NCI-H1694 (cell line): ENCODE measurements around the gene CCDC34.

Experiments used
- DNase-seq: peaks from one replicate; lab custom pipeline; 2025; lab: John Stamatoyannopoulos, UW

CCDC34 gene, protein sequence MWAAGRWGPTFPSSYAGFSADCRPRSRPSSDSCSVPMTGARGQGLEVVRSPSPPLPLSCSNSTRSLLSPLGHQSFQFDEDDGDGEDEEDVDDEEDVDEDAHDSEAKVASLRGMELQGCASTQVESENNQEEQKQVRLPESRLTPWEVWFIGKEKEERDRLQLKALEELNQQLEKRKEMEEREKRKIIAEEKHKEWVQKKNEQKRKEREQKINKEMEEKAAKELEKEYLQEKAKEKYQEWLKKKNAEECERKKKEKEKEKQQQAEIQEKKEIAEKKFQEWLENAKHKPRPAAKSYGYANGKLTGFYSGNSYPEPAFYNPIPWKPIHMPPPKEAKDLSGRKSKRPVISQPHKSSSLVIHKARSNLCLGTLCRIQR

DNA sequence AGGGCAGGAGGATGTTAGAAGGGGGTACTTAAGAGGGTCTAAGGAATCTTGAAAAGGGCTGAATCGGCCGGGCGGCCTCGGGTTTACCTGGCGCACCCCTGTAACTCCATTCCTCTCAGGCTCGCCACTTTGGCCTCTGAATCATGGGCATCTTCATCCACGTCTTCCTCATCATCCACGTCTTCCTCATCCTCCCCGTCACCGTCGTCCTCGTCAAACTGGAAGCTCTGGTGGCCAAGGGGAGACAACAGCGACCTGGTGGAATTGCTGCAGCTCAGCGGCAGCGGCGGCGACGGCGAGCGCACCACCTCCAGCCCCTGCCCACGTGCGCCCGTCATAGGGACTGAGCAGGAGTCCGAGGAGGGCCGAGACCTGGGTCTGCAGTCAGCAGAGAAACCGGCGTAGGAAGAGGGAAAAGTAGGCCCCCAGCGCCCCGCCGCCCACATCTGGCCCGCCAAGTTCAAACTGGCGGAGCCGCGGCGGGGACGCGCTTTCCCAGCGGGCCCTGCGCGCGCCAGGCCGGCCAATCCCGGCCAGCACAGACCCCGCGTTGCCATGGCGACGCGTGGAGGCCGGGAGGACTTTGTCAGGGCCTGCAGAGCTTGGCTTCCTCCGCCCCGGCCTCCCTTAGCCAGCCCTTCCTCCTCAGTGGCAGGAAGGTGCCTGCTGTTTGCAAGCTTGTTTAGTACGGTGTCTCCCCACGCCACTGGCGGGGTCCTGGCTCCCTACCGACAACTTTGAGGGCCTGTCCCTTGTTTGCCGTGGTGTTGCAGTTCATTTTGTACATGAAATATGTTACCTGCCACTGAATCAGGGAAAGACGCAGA lies at the start of gene CCDC34:
Gene CCDC34, minus strand, starts transcription at position 467 of the 827 bp plus-strand sequence. Its CDS starts 21 bp downstream, at position 446.
- DNase-seq, result peak; percentile 67

DNA sequence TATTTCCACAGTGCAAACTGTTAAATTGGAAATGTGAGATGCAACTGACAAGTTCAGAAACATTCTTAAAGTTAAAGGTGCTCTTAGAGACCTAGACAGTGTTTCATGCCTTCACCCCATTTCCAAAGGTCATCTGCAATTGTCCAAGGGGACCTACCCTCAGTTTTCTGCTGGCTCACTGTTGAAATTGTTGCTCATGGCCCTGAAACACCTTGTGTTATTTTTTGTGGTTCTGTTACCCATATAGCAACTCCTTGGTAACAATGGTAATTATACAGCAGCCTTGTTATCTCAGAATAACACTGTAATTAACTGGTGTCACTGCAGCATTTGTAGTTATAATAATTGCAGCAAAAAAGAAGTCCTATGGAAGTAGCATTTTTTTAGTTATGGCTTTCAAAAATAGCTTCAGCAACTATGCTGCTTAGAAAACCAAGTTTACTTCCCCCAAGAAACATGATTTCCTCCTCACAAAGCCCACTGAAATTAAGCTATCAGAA lies 49.2 kb upstream of the CCDC34 start:
- no peak for DNase-seq

DNA sequence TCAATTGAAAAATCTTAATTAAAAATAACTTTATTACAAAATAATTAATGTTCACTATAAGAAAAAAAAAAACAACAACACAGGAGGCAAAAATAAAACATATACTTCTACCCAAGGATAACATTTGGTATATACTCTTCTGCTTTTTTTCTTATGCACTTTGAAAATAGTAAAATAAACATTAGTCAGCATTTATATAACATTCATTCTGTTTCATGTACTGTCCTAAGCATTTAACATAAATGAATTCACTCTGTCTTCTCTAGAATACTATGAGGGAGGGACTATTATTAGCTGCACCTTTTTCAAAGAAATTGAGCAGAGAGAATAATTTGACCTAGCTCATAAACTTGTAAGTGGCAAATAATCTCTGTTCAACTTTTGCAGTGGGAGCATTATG lies 48.3 kb upstream of the CCDC34 start:
- DNase-seq, result no peak

DNA sequence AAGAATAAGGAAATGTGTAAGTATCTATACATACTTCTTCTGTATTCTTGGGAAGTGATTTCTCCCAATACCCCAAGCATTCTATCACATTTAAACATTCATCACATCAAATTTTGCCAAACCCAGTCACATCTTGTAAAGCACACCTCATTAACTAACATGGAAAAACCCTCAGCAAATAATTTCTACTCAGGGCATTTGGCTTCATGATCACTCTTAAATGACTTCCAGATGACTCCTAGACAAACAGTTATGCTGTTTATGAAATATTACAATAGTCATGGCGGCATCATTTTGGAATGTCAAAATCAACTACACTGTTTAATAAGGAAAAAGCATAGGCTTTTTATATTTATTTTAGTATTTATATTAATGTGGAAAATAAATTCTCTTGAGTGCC lies 47.3 kb upstream of the CCDC34 start:
- DNase-seq, result no peak

DNA sequence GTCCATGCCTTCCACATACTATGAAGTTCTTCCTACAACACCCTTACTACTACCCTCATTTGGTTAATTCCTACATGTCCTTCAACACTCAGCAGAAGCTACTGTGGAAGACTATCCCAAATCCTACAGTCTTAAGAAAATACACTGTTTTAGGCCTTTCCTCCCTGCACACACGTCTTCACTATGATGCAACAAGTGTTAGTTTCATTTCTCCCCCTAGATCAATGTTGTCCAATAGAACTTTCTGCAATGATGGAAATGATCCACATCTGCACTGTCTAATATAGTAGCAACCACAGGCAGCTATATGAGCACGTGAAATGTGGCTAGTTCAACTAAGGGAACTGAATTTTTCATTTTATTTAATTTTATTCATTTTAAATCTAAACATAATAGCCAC lies 46.7 kb upstream of the CCDC34 start:
- no peak for DNase-seq

DNA sequence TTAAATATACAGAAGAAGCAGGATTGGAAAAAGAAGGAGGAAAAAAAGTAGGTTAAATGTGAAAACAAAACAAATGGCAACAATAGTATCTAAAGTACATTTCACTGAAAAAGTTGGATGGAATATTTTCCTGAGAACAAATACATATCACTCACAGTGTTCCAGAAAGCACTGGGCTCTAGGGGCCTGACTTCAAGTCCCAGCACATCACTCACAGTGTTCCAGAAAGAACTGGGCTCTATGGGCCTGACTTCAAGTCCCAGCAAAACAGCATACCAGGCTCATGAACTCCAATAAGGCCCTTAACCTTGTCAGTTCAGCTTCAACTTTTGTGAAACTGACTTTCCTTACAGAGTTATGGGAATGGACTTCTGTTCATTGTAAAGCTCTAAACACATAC lies 46.0 kb upstream of the CCDC34 start:
- no peak for DNase-seq

DNA sequence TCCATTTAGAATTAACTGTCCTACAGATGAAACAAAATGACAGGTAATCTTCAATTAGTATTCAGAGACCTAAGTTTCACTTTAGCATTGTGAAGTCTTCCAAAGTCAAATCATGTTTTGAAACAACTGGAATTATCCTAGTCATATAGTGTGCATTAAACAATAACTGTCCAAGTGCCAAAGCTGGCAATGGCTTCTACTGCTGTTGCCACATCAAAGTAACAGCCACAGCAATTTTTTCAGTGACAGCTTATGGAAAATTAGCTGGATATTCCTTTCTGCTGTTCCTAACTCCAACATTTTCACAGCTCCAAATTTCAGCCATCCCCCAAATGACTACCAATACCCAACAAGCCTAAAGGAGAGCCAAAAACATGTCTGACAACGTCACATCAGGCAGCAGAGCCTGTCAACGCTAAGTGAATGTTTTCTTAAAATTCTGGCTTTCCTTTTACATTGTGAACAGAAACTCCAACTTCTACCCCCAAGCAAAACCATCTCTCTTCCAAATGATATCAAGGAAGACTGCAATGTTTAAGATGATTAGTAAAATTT lies 45.3 kb upstream of the CCDC34 start:
- no peak for DNase-seq

DNA sequence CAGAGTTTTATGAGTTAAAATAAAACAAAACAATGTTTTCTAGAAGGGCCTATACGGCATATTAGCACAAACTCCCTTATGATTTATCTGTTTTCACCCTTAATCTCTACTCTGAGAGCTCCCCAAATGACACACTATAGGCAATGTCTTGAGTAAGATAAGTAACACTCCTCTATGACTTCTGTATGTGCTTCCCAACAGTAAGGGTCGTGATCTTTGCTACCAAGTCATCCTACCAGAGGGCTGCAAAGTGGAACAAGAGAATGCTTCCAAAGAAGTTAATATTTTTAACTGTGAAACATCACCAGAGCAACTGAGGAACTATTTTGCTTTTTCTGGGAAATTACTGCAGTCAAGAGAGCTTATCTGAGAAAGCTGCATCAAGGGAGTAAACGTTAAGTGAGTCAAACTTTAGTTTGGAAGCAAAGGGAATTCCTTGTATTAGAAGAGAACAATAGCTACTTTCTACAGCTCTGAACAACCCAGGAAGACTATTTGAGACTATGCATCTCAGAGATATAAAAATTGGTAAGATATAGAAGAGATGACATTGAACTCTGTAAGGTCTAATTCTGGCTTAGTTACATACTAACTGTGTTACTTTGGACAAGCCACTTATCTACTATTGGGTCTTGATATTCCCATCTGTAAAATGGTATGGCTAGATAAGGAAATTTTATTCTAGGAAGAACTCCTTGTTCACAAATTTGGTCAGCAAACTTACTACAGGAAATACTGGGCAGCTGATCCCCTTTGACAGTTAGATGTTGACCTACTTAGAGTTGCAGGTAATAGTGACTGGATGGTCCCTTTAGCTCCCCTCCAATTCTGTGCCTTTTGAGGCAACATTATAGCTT lies 43.7 kb upstream of the CCDC34 start:
- DNase-seq, result no peak

DNA sequence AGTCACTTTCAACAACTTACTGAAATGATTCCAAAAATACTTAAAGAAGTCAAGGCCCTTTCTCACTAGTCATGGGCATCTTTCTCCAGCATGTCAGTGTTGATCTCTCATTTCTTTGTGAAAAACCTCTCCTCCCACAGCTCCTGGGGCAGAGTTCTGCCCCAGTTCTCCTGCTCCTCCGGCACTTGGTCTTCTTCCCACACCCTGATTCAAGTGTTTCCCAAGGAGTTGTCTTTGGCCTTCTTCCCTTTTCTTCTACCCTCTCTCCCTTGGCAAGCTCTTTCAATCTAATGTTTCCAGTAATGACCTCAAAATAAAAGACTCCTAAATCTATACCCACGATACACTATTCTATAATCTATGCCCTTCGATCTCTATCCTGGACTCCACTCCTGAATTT lies 42.1 kb upstream of the CCDC34 start:
- no peak for DNase-seq

DNA sequence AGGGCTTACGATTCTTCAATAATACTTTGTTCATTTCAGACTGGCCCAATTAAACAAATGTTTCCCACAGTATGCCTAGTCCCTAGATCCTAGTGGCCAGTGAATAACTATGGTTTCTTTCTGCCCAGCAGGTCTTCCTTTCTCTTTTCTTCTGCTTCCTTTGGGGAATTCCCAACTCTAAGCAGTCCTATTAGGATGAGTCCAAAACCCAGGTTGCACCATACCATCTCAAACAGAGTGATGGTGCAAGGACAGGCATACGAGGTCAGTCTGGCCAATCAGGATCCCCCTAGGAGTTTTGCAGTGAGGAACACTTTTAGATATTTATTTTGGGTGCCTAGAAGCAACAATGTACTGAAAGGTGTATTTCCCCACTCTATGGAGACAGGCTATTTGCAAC lies 41.4 kb upstream of the CCDC34 start:
- DNase-seq, result no peak

DNA sequence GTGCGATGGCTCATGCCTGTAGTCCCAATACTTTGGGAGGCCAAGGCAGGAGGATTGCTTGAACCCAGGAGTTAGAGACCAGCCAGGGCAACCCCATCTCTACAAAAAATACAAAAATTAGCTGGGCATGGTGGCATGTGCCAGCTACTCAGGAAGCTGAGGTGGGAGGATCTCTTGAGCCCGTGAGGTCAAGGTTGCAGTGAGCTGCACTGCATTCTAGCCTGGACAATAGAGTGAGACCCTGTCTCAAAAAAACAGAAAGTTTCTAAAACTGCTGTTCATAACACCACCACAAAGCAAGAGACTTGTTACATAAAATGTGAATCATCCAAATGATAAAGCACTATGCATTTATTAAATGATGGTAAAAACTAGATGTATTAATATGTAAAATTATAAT lies 40.2 kb upstream of the CCDC34 start:
- no peak for DNase-seq

DNA sequence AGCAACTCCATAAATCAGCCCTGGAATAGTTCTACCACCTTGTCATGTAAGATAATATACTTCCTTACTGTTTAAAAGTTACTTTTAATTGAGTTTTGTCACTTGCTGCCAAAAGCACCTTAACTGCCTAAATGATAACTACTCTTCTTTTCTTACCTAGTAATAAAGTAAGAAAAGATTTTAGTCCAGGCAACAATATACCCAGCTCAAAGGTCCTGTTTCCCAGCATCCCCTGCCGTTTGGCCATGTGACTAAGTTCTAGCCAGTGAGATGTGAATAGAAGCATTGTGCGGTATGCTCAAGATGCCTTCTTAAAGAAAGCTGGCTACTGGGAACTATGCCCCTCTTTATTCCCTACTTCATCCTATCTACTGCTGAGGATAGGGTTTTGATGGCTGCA lies 39.4 kb upstream of the CCDC34 start:
- no peak for DNase-seq

DNA sequence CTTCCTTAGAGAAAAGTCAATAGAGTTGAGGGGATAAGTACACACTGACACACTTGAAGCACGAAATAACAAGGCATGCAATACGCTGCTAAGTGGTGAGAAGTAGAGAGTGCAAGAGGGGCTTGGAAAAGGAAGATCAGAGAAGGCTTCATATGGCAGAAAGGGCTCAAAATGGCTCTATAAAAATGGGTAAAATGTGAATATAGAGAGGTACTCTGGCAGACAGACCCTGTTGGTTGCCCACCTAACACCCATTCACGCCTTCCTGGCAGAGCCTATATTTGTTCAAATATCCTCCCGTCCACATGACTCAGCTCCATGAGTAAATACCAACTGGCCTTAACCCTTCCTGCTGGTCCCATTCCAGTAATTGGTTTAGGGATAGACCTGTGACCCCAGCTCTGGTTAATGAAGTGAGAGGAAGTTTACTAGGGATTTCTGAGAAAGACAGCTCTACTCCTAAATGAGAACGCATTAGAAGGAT lies 38.9 kb upstream of the CCDC34 start:
- no peak for DNase-seq

DNA sequence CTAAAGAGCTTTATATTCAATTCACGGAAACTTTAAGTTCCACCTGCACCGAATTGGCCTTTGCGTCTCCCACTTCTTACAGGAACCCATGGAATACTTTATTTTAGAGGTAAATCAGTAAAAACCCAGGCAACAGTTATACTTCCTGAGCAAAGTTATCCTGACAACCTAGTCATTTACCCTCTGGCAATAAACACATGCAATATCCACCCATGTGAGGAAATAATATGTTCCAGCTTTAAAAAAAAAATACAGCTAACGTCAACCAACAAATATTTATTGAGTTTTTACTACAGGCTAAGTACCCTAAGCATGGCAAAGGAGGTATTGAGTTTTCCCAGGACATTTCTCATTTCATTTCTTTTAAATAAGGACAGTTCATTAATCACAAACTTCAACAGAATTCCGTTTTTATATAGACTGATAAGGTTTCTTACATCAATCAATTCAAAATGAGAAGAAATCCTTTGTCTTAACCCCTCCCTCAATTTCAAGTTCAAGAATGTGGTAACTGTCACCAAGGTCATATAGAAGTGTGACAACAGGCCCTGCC lies 38.3 kb upstream of the CCDC34 start:
- DNase-seq, result no peak

DNA sequence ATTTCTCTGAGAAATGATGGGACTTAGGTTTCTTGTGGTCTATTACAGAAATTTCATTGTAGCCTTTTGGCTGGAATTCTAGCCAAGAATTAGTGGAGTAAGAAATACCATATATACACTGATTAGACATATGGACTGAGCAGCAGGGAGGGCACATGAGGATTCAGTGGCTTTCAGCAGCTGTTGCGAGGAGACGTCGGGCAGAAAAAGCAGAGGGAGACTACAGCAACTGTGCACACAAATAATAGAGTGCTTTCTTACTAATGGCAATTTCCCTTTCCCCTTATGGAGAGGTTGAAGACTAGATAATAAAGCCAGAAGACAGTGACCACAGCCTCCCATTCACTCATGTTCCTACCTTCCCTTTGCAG lies 35.4 kb upstream of the CCDC34 start:
- DNase-seq, result peak; percentile 44

DNA sequence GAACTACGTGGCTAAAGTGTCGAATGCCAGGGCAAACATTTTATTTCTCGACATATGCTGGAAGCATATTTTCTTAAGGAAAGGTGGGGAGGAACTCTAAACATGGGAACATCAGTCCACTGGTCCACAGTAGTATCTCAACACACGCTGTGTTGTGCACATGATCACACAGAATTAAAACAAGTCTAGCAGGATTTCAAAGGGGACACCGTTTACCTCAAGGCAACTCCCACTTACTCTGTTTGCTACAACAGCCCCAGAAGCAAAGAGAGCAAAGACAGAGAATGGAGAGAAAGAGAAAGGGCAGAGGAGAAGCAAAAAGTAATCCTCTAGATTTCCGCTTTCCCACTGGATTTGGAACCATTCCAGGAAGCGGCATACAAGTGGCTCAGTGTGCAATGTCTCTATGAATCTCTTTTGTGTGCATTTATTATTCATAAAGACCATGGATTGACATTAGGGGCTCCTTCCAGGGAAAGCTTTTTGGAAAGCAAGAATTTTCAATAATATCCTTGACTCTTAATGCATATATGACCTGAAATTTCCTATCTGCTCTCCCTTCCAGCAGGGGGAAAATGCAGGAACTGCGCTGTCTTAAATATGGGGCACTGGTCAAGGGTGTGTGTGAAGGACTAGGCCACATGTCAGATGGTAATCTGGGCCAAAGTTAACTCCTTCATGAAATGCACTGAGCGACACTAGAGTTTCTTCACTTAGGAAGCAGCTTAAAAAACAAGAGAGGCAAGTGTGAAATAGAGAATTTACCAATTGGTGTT lies 34.8 kb upstream of the CCDC34 start:
- DNase-seq, result no peak

DNA sequence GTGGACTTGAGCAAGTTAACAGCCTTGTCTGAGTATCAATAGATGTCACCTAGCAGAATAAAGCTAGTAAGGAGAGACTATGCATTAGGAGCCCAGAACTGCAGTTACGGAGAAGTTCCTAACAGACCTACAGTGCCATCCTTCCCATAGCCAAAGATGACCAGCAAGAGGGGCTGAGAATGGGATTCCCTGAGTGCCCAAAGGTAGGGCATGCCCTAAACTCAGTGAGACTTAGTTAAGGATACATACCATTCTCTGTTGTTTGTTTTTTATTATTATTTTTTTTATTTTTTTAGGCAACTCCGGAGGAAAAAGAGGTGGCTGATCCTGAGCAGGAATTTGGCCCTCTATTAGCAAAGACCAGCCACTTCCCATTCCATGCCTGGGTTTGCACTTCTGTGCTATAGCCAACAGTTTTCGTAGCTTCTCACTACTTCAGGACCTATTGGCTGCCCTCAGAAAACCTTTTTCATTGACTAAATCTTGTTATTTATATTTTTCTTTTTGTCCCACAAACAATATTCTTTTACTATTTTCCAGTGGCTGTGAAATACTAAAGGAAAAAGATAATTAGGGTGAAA lies 33.3 kb upstream of the CCDC34 start:
- no peak for DNase-seq

DNA sequence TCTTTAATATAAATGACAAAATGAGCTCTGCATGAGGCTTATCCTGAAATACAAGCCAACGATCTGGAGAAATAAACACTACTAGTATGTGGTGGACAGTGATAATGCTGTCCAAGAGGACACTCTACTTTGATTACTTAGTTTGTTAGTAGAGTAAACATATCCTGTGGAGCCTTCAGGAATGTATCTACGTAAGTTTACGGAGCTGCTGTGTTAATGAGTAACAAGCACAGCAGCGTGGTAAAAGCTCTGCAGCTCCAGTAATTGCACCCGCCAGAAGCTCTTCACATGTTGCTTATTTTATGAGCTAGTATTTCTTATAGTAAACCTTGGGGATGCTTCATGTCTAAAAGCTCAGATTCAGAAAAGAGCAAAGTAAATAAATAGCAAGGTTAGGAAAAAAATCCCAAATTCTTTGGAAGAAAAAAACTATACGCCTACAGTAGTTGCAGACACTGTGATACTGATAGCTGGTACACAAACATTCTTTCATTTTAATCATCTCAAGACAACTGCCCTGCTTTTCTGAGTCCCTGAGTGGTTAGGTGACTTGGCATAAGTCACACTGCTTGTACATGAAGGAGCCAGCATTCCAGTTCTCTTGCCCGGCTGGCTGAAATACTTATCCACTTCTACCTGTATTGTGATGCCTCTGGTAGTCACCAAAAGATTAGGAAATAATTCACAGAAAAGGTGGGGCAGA lies 32.7 kb upstream of the CCDC34 start:
- DNase-seq, result no peak

DNA sequence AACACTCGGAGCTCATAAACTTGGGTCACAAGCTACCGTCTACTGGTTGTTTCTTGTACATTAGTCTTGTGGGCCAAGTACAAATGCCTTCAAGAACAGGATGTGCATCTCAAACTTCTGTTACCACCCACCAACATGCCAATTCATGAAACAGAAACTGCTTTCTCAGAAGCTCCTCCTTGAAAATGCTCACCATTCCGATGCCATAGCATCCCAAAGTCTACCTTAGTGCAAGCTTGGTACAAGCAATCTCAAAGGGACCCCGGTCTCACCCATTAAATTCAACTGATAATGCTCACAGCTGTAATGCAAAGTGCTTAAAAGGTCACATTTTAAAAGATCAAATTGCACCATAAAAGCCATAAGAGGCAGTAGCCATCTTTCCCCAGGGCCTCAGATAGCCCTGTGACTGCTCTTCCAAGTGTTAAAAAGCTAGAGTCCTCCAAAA lies 31.8 kb upstream of the CCDC34 start:
- DNase-seq, result no peak
